GM23338 (cell line): ENCODE results near the gene NRROS. TPM values are rescaled to one million over a fixed set of nuclear protein-coding genes. Genes with fewer than 3 reads are reported as not detected.

Experiments
- ATAC-seq: fragments of 200-7000 bp; cut with Tn5 transposase; 3 replicates; pipeline ENCODE4 v1.9.1; 2020
- DNase-seq: peaks from one replicate; pipeline ENCODE4 v3.0.0-alpha.2; 2015; ENCODE audit warnings: low spot score
- H2AFZ ChIP-seq: fragments of 200-600 bp; sonication (generic); 2 replicates; pipeline ENCODE4 v1.8.0; 2016; ENCODE audit warnings: antibody characterized with exemption, mild to moderate bottlenecking, moderate library complexity
- H3F3A ChIP-seq: fragments of 200-600 bp; sonication (generic); replicated peaks from 2 replicates; pipeline ENCODE4 v1.8.0; 2017; ENCODE audit warnings: antibody characterized with exemption, mixed run types, low read depth
- H3K27ac ChIP-seq: fragments of 200-600 bp; sonication (generic); 2 replicates; pipeline ENCODE4 v1.6.1; 2016; ENCODE audit warnings: low read depth
- H3K27me3 ChIP-seq: fragments of 200-600 bp; sonication (generic); 2 replicates; pipeline ENCODE4 v1.8.0; 2016; ENCODE audit warnings: mild to moderate bottlenecking, mixed run types, moderate library complexity; ENCODE audit not compliant: insufficient read depth
- H3K36me3 ChIP-seq: fragments of 200-600 bp; sonication (generic); 2 replicates; pipeline ENCODE4 v1.8.0; 2016; ENCODE audit warnings: mild to moderate bottlenecking; ENCODE audit not compliant: insufficient read depth
- H3K4me1 ChIP-seq: fragments of 200-600 bp; sonication (generic); 2 replicates; pipeline ENCODE4 v1.8.0; 2016; ENCODE audit warnings: mild to moderate bottlenecking, moderate library complexity; ENCODE audit not compliant: insufficient read depth
- H3K4me2 ChIP-seq: fragments of 200-600 bp; sonication (generic); 2 replicates; pipeline ENCODE4 v1.7.1; 2017; ENCODE audit warnings: mixed run types
- H3K4me3 ChIP-seq: fragments of 200-600 bp; sonication (generic); 2 replicates; pipeline ENCODE4 v1.6.1; 2016; ENCODE audit warnings: mixed run types
- H3K79me2 ChIP-seq: fragments of 200-600 bp; sonication (generic); replicated peaks from 2 replicates; pipeline ENCODE4 v1.8.0; 2017; ENCODE audit warnings: mild to moderate bottlenecking; ENCODE audit not compliant: insufficient read depth
- H3K9me2 ChIP-seq: fragments of 200-600 bp; sonication (generic); 2 replicates; pipeline ENCODE4 v1.8.0; 2017; ENCODE audit not compliant: insufficient read depth
- H4K20me1 ChIP-seq: fragments of 200-600 bp; sonication (generic); replicated peaks from 2 replicates; pipeline ENCODE4 v1.8.0; 2017; ENCODE audit warnings: mild to moderate bottlenecking; ENCODE audit not compliant: insufficient read depth
- H3K27ac Mint-ChIP-seq: 2 replicates; pipeline ENCODE4 v1.8.0; 2020; ENCODE audit warnings: inconsistent platforms, mild to moderate bottlenecking, moderate library complexity, mixed read lengths
- H3K27me3 Mint-ChIP-seq: 3 replicates; pipeline ENCODE4 v1.8.0; 2022; ENCODE audit warnings: low read depth, mild to moderate bottlenecking, moderate library complexity, mixed read lengths, inconsistent platforms; ENCODE audit not compliant: insufficient read depth, poor library complexity
- H3K36me3 Mint-ChIP-seq: 3 replicates; pipeline ENCODE4 v1.8.0; 2021; ENCODE audit warnings: low read depth, mild to moderate bottlenecking, inconsistent platforms, moderate library complexity, mixed read lengths
- H3K4me1 Mint-ChIP-seq: 3 replicates; pipeline ENCODE4 v1.8.0; 2020; ENCODE audit warnings: mild to moderate bottlenecking, inconsistent platforms, mixed read lengths
- H3K4me3 Mint-ChIP-seq: 3 replicates; pipeline ENCODE4 v1.8.0; 2021; ENCODE audit warnings: moderate library complexity, mild to moderate bottlenecking, inconsistent platforms, mixed read lengths
- H3K9me3 Mint-ChIP-seq: 3 replicates; pipeline ENCODE4 v1.8.0; 2020; ENCODE audit warnings: moderate library complexity, mild to moderate bottlenecking, inconsistent platforms, mixed read lengths
- CREB1 ChIP-seq: fragments of 250-450 bp; sonication (Bioruptor Pico); IDR thresholded peaks from 2 replicates; pipeline ENCODE4 v1.5.0; 2020; ENCODE audit warnings: low read depth, mild to moderate bottlenecking, moderate library complexity
- EZH2 ChIP-seq: fragments of 200-600 bp; sonication (generic); IDR thresholded peaks from one replicate; pipeline ENCODE4 v1.8.0; 2017; ENCODE audit warnings: antibody characterized with exemption, mild to moderate bottlenecking, low read depth; ENCODE audit not compliant: unreplicated experiment
- EZH2phosphoT487 ChIP-seq: fragments of 200-600 bp; sonication (generic); IDR thresholded peaks from one replicate; pipeline ENCODE4 v1.8.1; 2018; ENCODE audit warnings: antibody characterized with exemption; ENCODE audit not compliant: unreplicated experiment
- JUNB ChIP-seq: IDR thresholded peaks from one replicate; pipeline ENCODE4 v1.6.1; 2016; ENCODE audit warnings: antibody characterized with exemption; ENCODE audit not compliant: unreplicated experiment
- NANOG ChIP-seq: IDR thresholded peaks from 2 replicates; pipeline ENCODE4 v1.6.1; 2016; ENCODE audit warnings: antibody characterized with exemption, borderline replicate concordance
- POLR2AphosphoS5 ChIP-seq: IDR thresholded peaks from 2 replicates; pipeline ENCODE4 v1.6.1; 2016; ENCODE audit warnings: antibody characterized with exemption, low read depth
- STAT1 ChIP-seq: IDR thresholded peaks from one replicate; pipeline ENCODE4 v1.6.1; 2016; ENCODE audit warnings: antibody characterized with exemption; ENCODE audit not compliant: unreplicated experiment
- ZNF114 ChIP-seq: fragments of 250-450 bp; sonication (Bioruptor Pico); IDR thresholded peaks from 2 replicates; pipeline ENCODE4 v1.5.0; 2020; ENCODE audit warnings: mild to moderate bottlenecking, moderate library complexity
- ZNF331 ChIP-seq: fragments of 250-450 bp; sonication (Bioruptor Pico); IDR thresholded peaks from 2 replicates; pipeline ENCODE4 v1.5.0; 2020; ENCODE audit warnings: low read depth, mild to moderate bottlenecking, moderate library complexity
- polyA plus RNA-seq: library from polyadenylated mRNA; unstranded; fragments of >200 nt; fragmentation: Nextera tagmentation; extraction: Ambion mirVana; gene quantifications from 2 replicates; pipeline ENCODE4 v1.2.1, GENCODE V29; 2016
- total RNA-seq: library from RNA; depleted of rRNA; stranded (reverse); fragments of >200 nt; shearing (Covaris generic); gene quantifications from 2 replicates; pipeline ENCODE4 v1.2.3, GENCODE V29; 2014
- TF ChIP-seq, protein P1 (sequence below), 2 experiments: fragments of 200-600 bp in 1 of 2; sonication (generic) in 1 of 2; conservative IDR thresholded peaks; 2 replicates each; pipeline versions ENCODE4 v1.5.1 to v1.6.1; 2016 to 2017; ENCODE audit warnings: antibody characterized with exemption in 2 of 2, low read depth in 2 of 2, mild to moderate bottlenecking in 2 of 2, moderate library complexity in 1 of 2
- TF ChIP-seq, protein P2 (sequence below): IDR thresholded peaks from one replicate; pipeline ENCODE4 v1.6.1; 2018; ENCODE audit warnings: antibody characterized with exemption; ENCODE audit not compliant: unreplicated experiment
- TF ChIP-seq, protein P3 (sequence below): fragments of 250-450 bp; sonication (Bioruptor Pico); IDR thresholded peaks from 2 replicates; pipeline ENCODE4 v1.5.0; 2020; ENCODE audit warnings: mild to moderate bottlenecking, moderate library complexity
- TF ChIP-seq, protein P4 (sequence below): IDR thresholded peaks from 2 replicates; pipeline ENCODE4 v1.6.1; 2016; ENCODE audit warnings: antibody characterized with exemption

NRROS gene
- total and polyA plus RNA-seq, 2 experiments from 2014 or later: 2.3 to 8.5 TPM

DNA sequence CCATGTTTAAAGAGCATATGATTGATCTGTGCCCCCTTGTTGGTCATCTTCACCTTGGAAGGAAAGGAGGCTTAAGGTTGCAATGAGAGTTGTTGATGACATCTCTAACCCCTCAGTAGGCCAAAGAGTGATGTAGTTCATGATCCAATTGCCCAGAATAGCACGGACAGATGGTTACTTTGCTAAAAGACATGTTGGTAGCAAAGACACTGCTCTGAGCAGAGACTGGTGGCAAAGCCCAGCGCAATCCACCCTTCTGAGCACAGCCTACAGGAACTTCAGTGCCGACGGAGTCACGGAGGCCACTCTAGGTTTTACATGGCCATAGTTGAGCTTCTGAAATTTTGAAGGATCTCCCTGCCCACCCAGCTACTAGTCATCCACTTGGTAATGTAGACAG, 49.2 kb upstream of the NRROS start:
- H3K4me3 ChIP-seq: no peak overlapping the region
- H3K27ac Mint-ChIP-seq: no peak overlapping the region
- DNase-seq (no peak), ATAC-seq (no peak)
- no peaks in the 10 kb centered on the region for H3F3A ChIP-seq
- H3K27ac ChIP-seq: no peak overlapping the region
- H3K36me3 ChIP-seq: no peaks in the 10 kb centered on the region
- 0 out of 2 replicates have a peak, but pooled peaks cover 4% of the 10 kb centered on the region for H3K4me1 ChIP-seq
- H3K4me3 Mint-ChIP-seq: no peak overlapping the region
- H3K9me2 ChIP-seq: no peaks in the 10 kb centered on the region
- no peaks in the 10 kb centered on the region for H3K36me3 Mint-ChIP-seq
- TF ChIP-seq JUNB: no peak
- no peak for TF ChIP-seq POLR2AphosphoS5
- TF ChIP-seq, protein P1, sequence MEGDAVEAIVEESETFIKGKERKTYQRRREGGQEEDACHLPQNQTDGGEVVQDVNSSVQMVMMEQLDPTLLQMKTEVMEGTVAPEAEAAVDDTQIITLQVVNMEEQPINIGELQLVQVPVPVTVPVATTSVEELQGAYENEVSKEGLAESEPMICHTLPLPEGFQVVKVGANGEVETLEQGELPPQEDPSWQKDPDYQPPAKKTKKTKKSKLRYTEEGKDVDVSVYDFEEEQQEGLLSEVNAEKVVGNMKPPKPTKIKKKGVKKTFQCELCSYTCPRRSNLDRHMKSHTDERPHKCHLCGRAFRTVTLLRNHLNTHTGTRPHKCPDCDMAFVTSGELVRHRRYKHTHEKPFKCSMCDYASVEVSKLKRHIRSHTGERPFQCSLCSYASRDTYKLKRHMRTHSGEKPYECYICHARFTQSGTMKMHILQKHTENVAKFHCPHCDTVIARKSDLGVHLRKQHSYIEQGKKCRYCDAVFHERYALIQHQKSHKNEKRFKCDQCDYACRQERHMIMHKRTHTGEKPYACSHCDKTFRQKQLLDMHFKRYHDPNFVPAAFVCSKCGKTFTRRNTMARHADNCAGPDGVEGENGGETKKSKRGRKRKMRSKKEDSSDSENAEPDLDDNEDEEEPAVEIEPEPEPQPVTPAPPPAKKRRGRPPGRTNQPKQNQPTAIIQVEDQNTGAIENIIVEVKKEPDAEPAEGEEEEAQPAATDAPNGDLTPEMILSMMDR (conservative IDR thresholded peaks at IDR 0.05; ENCODE audit: low read depth in 2 of 2): no peak
- TF ChIP-seq, protein P2, sequence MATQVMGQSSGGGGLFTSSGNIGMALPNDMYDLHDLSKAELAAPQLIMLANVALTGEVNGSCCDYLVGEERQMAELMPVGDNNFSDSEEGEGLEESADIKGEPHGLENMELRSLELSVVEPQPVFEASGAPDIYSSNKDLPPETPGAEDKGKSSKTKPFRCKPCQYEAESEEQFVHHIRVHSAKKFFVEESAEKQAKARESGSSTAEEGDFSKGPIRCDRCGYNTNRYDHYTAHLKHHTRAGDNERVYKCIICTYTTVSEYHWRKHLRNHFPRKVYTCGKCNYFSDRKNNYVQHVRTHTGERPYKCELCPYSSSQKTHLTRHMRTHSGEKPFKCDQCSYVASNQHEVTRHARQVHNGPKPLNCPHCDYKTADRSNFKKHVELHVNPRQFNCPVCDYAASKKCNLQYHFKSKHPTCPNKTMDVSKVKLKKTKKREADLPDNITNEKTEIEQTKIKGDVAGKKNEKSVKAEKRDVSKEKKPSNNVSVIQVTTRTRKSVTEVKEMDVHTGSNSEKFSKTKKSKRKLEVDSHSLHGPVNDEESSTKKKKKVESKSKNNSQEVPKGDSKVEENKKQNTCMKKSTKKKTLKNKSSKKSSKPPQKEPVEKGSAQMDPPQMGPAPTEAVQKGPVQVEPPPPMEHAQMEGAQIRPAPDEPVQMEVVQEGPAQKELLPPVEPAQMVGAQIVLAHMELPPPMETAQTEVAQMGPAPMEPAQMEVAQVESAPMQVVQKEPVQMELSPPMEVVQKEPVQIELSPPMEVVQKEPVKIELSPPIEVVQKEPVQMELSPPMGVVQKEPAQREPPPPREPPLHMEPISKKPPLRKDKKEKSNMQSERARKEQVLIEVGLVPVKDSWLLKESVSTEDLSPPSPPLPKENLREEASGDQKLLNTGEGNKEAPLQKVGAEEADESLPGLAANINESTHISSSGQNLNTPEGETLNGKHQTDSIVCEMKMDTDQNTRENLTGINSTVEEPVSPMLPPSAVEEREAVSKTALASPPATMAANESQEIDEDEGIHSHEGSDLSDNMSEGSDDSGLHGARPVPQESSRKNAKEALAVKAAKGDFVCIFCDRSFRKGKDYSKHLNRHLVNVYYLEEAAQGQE: no peak
- TF ChIP-seq EZH2: no peak
- TF ChIP-seq ZNF114 (CRISPR knock-in tag): no peak
- no peak for TF ChIP-seq EZH2phosphoT487
- TF ChIP-seq ZNF331 (CRISPR knock-in tag): no peak
- TF ChIP-seq CREB1 (CRISPR knock-in tag): no peak
- TF ChIP-seq NANOG: no peak
- TF ChIP-seq, protein P3, sequence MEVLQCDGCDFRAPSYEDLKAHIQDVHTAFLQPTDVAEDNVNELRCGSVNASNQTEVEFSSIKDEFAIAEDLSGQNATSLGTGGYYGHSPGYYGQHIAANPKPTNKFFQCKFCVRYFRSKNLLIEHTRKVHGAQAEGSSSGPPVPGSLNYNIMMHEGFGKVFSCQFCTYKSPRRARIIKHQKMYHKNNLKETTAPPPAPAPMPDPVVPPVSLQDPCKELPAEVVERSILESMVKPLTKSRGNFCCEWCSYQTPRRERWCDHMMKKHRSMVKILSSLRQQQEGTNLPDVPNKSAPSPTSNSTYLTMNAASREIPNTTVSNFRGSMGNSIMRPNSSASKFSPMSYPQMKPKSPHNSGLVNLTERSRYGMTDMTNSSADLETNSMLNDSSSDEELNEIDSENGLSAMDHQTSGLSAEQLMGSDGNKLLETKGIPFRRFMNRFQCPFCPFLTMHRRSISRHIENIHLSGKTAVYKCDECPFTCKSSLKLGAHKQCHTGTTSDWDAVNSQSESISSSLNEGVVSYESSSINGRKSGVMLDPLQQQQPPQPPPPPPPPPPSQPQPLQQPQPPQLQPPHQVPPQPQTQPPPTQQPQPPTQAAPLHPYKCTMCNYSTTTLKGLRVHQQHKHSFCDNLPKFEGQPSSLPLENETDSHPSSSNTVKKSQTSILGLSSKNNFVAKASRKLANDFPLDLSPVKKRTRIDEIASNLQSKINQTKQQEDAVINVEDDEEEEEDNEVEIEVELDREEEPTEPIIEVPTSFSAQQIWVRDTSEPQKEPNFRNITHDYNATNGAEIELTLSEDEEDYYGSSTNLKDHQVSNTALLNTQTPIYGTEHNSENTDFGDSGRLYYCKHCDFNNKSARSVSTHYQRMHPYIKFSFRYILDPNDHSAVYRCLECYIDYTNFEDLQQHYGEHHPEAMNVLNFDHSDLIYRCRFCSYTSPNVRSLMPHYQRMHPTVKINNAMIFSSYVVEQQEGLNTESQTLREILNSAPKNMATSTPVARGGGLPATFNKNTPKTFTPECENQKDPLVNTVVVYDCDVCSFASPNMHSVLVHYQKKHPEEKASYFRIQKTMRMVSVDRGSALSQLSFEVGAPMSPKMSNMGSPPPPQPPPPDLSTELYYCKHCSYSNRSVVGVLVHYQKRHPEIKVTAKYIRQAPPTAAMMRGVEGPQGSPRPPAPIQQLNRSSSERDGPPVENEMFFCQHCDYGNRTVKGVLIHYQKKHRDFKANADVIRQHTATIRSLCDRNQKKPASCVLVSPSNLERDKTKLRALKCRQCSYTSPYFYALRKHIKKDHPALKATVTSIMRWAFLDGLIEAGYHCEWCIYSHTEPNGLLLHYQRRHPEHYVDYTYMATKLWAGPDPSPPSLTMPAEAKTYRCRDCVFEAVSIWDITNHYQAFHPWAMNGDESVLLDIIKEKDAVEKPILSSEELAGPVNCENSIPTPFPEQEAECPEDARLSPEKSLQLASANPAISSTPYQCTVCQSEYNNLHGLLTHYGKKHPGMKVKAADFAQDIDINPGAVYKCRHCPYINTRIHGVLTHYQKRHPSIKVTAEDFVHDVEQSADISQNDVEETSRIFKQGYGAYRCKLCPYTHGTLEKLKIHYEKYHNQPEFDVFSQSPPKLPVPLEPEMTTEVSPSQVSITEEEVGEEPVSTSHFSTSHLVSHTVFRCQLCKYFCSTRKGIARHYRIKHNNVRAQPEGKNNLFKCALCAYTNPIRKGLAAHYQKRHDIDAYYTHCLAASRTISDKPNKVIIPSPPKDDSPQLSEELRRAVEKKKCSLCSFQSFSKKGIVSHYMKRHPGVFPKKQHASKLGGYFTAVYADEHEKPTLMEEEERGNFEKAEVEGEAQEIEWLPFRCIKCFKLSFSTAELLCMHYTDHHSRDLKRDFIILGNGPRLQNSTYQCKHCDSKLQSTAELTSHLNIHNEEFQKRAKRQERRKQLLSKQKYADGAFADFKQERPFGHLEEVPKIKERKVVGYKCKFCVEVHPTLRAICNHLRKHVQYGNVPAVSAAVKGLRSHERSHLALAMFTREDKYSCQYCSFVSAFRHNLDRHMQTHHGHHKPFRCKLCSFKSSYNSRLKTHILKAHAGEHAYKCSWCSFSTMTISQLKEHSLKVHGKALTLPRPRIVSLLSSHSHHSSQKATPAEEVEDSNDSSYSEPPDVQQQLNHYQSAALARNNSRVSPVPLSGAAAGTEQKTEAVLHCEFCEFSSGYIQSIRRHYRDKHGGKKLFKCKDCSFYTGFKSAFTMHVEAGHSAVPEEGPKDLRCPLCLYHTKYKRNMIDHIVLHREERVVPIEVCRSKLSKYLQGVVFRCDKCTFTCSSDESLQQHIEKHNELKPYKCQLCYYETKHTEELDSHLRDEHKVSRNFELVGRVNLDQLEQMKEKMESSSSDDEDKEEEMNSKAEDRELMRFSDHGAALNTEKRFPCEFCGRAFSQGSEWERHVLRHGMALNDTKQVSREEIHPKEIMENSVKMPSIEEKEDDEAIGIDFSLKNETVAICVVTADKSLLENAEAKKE: no peak
- TF ChIP-seq, protein P4, sequence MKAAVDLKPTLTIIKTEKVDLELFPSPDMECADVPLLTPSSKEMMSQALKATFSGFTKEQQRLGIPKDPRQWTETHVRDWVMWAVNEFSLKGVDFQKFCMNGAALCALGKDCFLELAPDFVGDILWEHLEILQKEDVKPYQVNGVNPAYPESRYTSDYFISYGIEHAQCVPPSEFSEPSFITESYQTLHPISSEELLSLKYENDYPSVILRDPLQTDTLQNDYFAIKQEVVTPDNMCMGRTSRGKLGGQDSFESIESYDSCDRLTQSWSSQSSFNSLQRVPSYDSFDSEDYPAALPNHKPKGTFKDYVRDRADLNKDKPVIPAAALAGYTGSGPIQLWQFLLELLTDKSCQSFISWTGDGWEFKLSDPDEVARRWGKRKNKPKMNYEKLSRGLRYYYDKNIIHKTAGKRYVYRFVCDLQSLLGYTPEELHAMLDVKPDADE: no peak
- TF ChIP-seq STAT1: no peak
- no peaks in the 10 kb centered on the region for H3K9me3 Mint-ChIP-seq
- H3K27me3 Mint-ChIP-seq: peaks cover 1% of the 10 kb centered on the region
- H3K4me1 Mint-ChIP-seq: no peaks in the 10 kb centered on the region; the same call in 2 of the 3 replicates
- H4K20me1 ChIP-seq: peaks cover 8% of the 10 kb centered on the region
- H3K27me3 ChIP-seq: no peaks in the 10 kb centered on the region
- H3K4me2 ChIP-seq: no peak overlapping the region
- no peaks in the 10 kb centered on the region for H3K79me2 ChIP-seq
- H2AFZ ChIP-seq: no peak overlapping the region
